OCI-LY3 (cell line): Measurements from ENCODE around the gene CLRN2.

Experiments used
- EZH2phosphoT487 ChIP-seq: fragments of 200-600 bp; shearing (Covaris generic); IDR thresholded peaks from 2 replicates; pipeline ENCODE4 v1.6.1; 2018; ENCODE audit warnings: antibody characterized with exemption, mixed run types, low read depth
- TF ChIP-seq, protein P1 (sequence below): fragments of 200-600, 300-600 bp; sonication (generic); IDR thresholded peaks from 2 replicates; pipeline ENCODE4 v1.5.1; 2014; ENCODE audit warnings: antibody characterized with exemption, low read length, low read depth

DNA sequence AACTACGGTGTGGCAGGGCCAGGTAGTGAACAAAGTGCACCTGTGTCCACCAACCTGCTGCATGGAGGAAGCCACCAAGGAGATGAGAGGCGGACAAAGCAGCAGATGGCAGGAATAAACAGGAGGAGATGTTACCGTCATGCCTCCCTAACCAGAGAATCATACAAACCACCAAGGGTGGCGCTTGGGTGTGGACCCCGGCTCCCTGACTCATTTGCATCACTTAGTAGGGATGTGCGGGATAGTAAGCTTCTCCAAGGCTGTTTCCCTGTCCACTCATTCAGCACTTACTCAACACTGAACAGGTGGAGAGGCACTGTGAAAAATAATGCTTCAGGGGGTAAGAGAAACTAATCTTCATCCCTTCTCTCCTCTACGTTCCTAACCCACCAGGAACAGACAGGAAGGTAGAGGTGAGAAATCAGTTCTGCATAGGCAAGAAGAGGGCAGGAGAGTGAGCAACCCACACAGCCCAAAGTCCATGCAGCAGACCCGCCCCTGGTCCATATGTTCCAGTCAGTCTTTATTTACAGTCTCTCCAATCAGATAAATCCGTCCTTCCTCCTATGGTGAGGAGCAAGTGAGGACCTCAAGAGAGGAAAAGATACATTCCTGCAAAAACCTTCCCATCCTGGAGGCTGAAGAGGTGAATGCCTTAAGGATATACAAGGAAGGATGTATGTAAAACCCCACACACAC is 37.0 kb upstream of the CLRN2 start:
- TF ChIP-seq, protein P1, sequence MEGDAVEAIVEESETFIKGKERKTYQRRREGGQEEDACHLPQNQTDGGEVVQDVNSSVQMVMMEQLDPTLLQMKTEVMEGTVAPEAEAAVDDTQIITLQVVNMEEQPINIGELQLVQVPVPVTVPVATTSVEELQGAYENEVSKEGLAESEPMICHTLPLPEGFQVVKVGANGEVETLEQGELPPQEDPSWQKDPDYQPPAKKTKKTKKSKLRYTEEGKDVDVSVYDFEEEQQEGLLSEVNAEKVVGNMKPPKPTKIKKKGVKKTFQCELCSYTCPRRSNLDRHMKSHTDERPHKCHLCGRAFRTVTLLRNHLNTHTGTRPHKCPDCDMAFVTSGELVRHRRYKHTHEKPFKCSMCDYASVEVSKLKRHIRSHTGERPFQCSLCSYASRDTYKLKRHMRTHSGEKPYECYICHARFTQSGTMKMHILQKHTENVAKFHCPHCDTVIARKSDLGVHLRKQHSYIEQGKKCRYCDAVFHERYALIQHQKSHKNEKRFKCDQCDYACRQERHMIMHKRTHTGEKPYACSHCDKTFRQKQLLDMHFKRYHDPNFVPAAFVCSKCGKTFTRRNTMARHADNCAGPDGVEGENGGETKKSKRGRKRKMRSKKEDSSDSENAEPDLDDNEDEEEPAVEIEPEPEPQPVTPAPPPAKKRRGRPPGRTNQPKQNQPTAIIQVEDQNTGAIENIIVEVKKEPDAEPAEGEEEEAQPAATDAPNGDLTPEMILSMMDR: no peak
- no peak for TF ChIP-seq EZH2phosphoT487
